HT-29 (cell line): ENCODE measurements around the gene BTBD1. TPM values are rescaled to one million over a fixed set of nuclear protein-coding genes. Genes with fewer than 3 reads are reported as not detected.

ENCODE experiments used
- DNase-seq: peaks from one replicate; pipeline ENCODE4 v3.0.0-alpha.2; 2015; ENCODE audit warnings: low spot score
- total RNA-seq: library from RNA; depleted of rRNA; stranded (reverse); fragments of >200 nt; shearing (Covaris generic); gene quantifications from 2 replicates; pipeline ENCODE4 v1.2.3, GENCODE V29; 2014; rRNA removed

The BTBD1 gene
- 90.3 and 111 TPM in 2 replicates for total RNA-seq

DNA sequence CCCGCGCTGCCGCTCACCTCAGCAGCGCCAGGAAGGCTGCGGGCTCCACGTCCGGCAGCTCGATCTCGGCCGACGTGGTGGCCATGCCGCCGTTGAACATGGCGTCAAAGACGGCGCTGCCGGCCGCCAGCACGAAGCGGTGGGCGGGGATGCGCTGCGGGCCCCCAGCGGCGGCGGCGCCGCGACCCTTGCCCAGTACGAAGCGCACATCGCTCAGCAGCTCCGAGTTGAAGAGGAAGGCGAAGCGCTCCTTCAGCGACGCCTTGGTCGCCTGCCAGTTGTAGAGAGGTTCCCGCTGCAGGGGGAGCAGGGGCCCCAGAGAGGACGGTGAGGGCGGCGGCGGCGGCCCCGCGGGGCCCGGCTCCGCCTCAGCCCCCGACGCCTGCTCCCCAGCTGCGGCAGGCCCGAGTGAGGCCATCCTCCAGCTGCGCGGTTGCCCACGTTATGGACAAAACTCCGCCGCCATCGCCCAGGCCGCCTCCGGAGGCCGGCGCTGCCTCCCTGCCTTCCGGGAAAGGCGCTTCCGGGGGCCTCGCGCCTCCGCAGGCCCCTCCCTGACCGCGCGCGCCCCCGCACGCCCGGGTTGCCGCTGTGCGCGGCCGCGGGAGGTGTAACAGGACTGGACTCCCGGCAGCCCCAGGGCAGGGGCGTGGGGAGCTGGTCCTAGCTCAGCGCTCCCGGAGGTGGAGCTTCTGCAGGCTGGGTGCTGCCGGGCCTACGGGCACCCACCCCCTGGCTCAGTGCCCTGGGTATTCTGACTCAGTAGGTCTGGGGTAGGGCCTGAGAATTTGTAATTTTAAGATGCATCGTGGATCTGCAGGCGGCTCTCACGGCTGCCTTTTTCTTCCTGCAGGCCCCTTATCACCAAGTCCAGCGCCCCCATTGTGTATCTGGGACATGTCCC is at the start of gene BTBD1:
Gene BTBD1, minus strand, starts transcription at position 519 of the 904 bp plus-strand sequence. Its CDS starts 101 bp downstream, at position 418.
- peak; percentile 96 for DNase-seq

DNA sequence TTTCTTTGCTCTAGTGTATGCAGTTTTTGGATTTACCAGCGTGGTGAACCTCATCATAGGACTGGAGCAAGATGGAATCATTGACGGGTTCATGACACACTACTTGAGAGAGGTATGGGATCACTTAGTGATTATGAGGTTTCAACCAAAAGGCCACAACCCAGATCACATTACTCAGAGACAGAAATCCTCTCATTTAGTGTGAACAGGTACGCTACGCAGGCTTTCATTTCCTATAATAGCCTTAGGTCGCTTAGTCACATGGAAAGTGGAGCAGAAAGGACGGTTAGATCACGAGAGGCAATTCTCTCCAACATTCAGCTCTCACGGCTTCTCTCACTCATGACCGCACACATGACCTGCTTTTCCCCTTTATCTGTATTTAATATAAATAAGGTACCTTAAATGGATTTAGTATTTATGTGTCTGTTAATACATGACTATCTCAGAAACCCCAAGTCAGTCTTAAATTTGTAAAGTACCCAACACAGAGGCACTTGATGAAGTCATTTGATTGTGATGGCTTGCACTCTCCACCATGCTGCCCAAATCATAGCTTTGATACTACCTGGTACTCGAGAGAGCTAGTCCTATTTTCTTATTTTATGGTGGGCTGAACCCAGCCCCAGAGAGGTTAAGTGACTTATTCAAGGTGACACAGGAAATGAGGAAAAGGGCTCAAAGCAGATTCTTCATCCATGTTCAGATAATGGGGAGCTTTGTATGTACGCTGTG is 48.9 kb upstream of the BTBD1 start:
- no peak for DNase-seq

DNA sequence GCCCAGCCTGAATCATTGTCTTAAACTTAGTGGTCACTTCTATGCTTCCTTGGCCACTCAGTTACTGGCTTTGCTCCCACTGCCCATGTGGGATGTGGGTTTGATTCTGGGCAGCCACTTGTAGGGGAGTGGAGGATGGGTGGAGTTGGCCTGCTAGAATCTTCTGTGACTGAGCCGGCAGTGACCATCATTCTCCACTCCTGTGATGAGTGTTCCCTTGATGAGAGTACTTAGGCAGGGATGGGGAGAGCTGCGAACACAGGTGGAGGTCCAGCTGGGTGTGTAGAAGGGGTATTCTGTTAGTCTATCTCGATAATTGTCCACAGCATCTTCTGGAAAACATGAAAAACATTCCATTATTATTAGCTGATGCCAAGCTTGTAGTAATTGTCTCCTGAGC is 48.4 kb upstream of the BTBD1 start:
- no peak for DNase-seq

DNA sequence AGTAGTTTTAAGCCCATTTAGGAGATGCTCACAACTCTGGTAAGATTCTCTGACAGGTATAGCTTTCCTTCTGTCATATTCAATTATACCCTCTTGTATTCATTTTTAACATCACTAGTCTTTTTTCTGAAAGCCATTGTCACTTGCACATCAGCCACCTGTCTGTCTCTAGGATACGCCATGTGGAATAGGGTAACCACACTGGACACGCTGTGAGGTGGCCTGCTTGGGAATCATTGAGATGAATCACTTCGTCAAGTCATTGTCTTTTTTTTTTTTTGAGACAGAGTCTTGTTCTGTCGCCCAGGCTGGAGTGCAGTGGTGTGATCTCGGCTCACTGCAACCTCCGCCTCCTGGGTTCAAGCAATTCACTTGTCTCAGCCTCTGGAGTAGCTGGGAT is 47.8 kb upstream of the BTBD1 start:
- no peak for DNase-seq

DNA sequence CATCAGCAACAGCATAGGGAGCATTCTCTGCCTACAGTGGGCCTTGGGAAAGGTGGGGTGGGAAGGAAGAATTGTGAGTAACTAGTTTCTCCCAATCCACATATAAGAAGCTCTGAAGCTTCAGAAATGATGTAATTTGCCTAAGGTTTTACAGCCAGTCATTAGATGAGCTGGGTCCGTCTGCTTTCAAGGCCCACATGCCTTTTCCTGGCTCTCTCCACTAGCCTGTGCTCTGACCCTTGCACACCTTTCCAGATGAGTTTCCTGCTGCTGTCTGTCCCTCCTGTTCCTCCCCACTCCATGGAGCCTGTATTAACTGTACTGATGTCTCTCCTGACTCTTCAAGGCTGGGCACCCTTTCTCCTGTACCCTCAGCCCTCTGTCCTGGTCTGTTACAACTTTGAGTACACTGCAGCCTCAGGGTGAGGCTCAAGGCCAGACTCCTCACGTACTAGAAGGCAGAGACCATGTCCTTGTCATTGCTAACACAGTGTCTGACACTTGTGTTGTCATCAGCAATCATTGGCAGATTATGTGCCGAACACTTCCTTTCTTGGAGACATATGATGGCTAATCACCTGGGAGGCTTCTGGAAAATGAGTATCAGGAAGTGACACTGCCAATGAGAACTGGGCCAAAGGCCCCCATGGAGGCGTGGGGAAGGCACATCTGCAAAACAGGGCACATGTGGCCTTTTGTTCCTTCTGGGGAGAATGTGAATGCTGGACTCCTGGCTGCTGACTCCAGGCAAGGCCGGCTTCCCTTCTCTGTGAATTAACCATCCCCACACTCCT is 47.0 kb upstream of the BTBD1 start:
- no peak for DNase-seq

DNA sequence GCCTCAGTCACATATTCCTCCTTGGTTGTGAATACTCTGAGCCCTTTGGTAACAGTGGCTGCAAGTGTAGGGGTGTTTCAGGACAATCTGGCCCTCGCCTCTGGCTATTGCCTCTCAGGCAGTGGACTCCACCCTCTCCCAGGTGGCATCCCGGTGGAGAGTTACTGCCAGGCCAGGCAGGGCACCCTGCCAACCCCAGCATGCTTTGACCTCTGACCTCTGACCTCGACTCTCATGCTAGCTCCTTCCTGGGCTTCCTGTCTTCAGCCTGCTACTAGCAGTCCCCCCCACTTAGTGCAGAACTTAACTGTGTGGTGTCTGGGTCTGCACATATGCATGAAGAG is 45.9 kb upstream of the BTBD1 start:
- DNase-seq = no peak

DNA sequence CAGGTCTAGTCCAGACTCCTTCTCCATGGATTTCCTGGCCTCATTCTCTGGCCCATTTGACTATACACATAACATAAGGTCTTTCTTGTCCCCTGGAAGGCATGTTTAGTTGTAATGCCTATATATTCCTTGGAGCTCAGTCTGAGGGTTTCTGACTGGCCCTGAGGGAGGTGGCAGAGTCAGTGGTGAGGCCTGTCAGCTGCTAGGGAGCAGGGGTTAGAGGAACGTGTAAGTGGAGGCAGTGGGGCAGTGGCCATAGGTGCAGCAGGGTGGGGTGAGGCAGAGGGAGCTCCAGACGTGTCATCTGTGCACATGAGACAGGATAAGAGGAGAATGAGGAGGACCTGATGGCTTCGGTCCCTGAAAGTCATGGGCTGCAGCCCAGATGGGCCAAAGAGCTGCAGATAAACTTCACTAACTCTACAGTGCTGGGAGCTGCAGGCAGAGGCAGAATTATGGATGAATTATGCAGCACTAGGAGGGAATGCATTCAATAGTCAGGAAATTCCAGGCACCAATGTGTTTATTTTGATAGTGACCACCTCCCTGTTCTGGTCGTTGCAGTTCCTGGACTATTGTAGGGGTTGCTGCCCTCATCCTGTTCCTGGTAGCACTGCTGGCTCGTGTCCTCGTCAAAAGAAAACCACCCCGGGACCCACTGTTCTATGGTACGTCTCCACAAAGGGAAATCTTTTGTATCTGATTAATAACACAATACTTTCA is 45.3 kb upstream of the BTBD1 start:
- DNase-seq = no peak

DNA sequence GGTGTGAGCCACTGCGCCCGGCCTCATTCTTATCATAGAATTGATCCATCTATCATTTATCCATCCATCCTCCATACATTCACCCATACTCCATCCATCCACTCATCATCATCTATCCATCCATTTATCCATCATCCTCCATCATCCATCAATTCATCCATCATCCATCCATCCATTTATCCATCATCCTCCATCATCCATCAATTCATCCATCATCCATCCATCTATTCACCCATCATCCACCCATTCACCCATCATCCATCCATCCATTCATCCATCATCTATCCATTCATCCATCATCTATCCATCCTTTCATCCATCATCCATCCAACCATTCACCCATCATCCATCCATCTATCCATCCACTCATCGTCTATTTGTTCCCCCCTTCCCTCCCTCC is 44.1 kb upstream of the BTBD1 start:
- DNase-seq = no peak

DNA sequence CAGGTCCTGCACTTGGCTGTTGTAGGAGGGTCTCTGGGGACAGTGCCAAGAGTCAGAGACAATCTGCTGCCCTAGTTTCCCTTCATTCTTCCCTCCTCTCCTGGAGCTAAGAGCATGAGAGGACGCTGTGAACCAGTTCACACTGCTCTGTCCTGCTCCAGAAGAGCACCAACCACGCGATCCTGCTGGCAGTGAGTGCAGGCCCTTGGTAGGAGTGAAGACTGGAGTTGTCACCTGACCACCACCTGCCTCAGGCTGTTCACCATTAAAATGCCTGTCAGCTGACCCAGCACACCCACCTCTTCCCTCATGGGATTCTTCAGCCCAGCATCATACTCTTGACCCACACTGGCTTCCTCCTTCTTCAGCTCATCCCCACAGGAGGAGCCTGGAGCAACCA is 43.3 kb upstream of the BTBD1 start:
- no peak for DNase-seq

DNA sequence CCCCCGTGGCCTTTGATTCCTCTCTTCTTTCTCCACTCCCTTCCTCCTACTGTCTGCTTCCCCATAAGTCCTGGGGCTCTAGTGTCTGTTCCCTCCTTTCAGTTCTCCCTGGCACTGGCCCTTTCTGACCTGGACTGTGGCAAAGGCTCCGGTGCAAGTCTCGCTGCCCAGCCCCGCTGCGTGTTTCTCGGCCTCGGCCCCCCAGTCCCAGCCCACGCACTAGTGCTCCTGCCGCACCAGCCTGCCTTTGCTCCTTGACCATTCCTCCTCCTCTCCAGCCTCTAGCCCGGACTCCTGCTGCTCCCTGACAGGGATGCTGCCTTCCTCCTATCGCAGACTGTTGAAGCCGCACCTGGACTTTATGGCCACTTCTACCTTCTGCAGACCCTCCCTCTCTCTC is 42.5 kb upstream of the BTBD1 start:
- DNase-seq = no peak

DNA sequence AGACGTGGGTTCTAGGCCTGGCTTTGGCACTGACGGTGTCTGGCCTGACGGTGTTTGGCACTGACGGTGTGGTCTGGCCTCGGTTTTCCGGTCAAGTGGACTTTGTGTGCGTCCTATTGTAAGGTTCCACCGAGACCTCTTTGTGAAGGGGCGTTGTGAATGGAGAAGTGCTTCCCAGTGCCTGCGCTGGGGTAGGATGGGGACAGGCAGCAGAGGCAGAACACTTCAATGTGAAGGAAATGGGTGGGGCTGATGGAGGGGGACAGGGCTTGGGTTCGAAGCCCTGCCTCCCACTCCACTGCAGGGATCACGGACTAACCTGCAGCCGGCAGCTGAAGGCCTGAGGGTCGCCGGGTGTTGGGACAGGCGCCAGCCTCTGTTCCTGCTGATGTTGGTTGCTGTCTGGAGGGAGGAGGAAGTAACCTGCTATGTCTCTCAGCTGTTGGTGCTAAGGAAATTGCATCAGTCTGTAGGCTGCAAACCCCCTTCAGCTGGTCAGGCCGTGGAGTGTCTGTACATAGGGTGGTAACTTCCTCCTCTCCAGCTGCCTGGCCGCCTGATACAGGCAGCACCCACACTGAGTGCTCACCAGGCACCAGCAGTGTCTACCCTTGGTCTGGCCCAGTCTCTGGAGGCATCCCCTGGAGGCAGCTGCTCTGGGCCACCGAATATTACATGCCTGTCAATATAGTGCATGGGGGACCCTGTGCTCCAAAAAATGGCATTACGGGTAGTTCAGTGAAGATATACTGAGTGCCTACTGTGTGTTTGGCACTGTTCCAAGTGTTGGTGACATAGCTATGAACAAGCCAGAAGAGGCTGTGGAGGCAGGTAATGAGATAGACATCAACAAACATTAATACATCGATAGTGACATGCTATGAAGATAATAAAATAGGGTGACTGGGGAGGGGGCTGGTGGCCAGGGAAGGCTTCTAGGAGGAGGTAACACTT is 41.5 kb upstream of the BTBD1 start:
- DNase-seq = no peak

DNA sequence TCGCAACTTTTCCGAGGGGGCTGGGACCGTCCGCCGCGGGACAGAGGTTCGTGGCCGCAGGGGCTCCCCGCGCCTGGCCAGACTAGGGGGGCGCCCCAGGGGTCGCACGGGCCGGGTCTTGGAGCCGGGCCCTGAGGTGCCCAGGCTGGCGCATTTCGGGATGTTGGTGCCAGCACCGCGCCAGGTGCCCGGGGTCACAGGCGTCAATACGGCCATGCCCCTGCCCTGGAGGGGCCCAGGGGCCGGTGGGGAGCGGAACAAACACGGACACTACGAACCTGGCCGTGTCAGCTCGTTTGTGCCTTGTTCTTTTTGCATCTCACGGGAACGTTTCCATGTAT is 40.8 kb upstream of the BTBD1 start:
- no peak for DNase-seq

DNA sequence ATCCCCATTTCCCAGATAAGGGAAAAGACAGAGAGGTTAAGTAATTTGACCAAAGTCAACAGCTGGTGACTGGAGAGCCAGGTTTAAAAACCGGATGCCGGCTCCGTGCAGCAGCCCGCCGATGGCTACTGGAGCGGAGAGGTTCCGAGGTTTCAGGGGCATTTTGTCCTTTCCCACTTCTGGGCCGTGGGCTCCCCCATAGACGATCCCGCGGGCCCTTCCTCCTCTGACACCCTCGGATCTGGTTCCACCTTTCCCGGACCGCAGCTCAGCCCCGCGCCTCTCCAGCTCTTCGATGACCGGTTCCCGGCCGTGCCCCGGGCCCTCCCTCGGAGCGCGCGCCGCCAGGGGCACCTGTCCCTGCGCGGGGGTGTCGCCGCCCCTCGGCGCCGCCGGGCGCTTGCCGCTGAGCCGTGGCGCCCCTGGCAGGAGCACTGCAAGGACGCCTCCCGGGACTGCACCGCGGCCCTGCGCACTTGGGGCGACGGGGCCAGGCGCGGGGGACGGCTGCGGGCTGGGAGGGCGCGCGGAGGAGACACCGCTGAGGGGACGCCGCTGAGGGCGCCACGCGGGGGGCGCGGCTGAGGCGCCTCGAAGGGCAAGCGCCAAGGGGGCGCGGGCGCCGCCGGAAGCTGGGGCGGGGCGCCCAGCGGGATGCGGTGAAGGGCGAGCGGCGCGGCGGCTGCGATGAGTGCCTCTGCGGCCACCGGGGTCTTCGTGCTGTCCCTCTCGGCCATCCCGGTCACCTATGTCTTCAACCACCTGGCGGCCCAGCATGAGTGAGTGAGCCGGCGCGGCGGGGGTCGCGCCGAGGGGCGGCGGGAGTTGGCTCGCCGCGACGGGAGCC is 40.2 kb upstream of the BTBD1 start, which contains the start of gene TM6SF1:
Gene TM6SF1, plus strand, starts transcription at position 652 of the 847 bp plus-strand sequence. Its CDS starts 36 bp downstream, at position 688.
- no peak for DNase-seq

DNA sequence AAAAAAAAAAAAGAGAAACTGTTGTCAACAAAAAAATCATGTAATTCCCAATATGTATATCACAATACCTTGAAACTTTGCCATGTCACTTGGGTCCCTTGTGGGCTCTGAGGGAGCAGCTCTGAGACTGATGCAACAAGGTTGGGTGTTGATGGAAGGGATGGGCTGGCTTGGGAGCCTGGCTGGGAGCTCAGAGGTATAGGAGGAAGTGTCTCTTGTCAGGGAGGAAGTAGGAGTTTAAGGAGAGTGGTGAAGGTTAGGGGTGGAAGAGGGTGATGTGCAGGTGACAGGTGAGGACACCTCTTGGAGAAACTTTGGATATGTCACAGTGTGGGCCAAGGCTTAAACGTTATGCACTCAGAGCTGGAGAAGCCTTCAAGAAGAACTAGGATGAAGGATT is 38.4 kb upstream of the BTBD1 start:
- DNase-seq = no peak

DNA sequence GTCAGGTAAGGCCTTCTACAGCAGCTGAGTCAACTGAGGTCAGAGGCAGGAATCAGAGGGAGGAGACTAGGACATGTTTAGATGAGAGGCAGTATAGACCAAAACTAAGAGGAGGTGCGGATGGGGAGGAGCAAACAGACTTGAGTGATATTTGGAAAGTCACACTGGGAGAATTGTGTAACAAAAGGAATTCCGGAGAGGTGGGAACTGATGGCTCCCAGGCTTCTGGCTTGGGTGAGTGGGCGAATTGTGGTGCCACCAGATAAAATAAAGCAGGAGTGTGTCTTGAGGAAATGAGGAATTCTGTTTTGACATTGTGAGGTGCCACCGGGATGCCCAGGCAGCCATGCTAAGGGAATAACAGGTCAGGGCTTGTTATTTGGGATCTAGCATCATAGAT is 37.1 kb upstream of the BTBD1 start:
- DNase-seq = no peak

DNA sequence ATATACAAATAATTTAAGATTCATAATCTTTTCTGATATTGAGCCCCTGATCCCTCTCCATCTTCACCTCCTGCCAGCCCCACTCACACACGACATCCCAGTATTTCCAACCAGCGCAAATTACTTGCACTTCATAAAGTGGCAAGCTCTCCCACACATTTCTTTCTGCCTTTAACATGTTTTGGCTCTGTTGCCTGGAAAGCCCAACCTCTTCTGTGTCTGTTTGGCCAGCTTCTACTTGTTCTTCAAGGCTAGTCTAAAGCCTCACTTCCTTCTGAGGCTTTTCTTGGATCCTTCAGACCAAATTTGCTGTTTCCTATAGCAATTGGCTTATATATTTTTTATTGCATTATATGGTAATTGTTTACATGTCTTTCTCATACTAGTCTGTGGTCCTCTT is 35.3 kb upstream of the BTBD1 start:
- no peak for DNase-seq

DNA sequence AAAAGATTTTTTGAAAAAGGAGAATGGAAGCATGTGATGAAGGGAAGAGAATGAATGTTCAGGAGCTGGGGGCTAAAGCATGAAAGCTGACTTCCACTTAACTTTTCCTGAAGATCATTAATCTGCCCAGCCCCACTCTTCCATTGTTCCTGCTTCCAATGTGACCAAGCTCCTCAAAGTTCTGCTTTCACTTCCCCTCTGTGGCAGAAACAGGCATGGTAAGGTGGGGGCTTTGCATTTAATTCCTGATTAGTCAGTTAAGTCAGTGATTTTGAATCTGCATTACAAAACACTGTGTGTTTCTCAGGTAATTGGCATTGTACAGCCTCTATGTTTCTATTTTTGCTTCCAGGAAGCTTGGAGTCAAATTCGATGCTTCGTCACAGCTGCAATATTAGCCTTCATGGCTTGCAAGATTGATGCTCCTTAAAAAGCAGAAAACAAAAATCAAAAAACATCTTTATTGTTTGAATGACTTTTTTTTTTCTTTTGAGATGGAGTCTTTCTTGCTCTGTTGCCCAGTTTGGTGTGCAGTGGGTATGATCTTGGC is 33.1 kb upstream of the BTBD1 start:
- DNase-seq = no peak

DNA sequence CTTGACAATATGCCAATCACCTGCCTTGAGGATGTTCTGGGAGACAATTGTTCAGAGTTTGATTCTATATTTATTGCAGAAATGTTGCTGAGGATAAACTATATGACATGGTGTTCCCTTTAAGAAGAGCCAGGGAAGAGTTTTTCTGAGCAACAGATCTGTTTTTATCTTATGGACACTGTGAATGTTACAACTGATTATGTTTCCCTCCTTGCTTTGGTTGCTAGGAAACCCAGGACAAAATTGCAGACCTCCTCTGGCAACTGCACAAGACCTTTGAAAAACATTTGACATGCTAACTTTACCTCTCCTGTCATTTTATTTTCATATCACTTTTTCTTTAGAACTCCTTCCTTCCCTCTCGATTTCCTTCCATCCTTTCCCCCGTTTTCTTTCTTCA is 32.2 kb upstream of the BTBD1 start:
- no peak for DNase-seq

DNA sequence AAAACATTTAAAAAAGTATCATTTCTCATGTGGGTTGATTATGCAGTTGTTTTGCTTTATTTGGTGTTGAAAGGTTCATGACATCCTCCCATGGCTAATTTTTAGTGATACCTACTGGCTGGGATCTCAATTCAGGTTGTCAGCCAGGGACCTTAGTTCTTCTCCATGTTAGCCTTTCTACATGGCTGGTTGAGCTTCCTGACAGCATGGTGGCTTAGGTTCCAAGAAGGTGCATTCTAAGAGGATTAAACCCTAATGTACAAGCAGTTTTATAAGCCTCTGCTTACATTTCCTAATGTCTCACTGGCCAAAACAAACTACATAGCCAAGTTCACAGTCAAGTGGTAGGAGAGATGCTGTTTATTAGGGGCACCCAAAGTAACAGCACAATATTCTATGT is 31.0 kb upstream of the BTBD1 start:
- DNase-seq = no peak
